GM18873 (cell line): ENCODE results near the gene ALG2.
"Not testable (repeated sequence)": the region's sequence is repeated elsewhere in the genome, so short reads cannot be mapped to it uniquely, and the experiment has no call there.

Experiments used
- ATAC-seq: cut with Tn5 transposase; IDR thresholded peaks from one replicate; pipeline ENCODE4 v1.9.1; 2021; ENCODE audit warnings: mild to moderate bottlenecking, moderate library complexity, moderate number of reproducible peaks; ENCODE audit not compliant: unreplicated experiment, low FRiP score

ALG2 gene

DNA sequence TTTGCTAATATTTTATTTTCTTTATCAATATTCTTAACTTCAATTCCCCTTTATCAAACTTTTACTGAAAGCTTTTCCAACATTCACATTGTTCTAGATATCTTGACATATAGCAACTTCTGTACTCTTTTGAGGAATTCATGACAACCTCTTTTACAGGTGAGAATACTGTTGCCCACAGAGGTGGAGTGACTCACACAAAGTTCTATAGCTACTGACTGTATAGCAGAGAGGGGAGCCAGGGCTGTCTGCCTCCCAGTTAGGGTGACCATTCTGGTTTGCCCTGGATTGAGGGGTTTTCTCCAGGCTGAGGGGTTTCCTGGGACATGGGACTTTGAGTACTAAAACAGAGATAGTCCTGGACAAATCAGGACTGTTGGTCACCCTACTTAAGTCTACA, 16.6 kb upstream of the ALG2 start:
- ATAC-seq, result no peak

GRCh38 chr9:99237849-99238248, 16.1 kb upstream of the ALG2 start:
- not testable (repeated sequence) for ATAC-seq

DNA sequence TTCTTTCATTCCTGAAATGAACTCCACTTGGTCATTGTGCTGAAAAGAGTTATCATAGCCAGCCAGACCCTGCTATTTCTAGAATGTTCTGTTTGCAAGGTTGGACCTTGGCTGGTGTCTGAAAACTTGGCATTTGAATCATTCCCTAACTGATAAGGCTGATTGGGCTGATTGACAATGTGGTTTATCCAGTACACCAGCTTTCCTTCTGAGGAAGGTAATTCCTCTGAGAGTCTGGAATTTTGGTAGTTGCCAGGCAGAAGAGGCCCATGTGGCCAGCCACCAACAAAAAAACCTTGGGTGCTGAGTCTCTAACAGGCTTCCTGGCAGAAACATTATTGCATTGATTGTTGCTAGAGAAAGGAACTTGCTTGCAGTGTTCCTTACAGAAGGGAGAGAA, 15.6 kb upstream of the ALG2 start:
- no peak for ATAC-seq

GRCh38 chr9:99235926-99236634, 14.3 kb upstream of the ALG2 start:
- peak; percentile 94 for ATAC-seq

DNA sequence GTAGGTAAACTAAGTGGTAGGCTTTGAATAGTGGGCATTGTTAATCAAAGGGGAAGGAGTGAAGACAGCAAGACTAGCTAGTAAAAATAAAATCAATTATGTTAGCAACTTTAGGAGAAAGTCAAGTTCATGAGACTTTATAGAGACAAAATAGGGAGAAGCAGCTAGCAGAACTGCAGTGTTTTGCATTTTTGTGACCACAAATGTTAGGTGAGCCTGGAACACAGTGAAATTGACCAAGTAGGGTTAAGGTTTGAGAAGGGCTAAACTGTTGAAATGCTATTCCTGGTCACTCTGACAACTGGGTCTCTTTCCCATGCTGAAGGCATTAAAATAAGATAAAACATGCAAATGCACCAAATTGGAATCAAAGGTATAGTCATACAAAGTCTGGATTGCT, 13.3 kb upstream of the ALG2 start:
- no peak for ATAC-seq

GRCh38 chr9:99234618-99235017, 12.9 kb upstream of the ALG2 start:
- no peak for ATAC-seq

GRCh38 chr9:99231711-99232110, 10.0 kb upstream of the ALG2 start:
- ATAC-seq, result no peak

DNA sequence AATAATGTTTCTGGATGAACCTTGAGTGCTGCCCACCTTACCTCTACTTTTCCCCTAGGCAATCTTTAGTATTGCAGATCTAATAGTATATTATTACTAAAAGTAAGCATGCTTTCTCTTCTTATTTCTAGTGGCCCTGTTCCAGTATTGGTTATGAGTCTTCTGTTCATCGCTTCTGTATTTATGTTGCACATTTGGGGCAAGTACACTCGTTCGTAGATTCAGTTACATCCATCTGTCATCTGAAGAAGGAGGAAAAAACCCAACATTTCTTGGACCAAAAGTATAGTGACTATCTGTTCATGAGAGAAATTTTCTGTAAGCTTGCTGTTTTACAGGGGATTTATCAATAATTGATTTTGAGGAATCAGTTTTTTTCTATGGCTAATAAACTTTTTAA, 8.5 kb upstream of the ALG2 start:
- no peak for ATAC-seq

DNA sequence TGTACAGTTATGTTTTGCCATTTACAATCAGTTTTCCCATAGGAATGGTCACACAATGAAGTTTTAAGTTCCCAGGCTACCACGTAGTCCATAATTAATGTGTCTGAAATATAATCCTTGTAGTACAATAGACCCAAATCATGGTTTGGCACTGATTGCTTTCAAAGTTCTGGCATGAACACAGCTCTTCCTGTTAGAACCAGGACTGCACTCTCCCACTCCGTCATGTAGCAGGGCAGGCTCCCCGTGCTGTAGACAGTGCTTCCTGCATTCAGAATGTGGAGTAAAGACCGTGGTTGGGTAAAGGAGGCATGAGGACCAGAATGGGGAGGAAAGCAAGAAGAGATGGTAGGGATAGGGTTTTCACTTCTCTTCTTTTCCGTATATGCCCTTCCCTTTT, 4.3 kb upstream of the ALG2 start:
- no peak for ATAC-seq

- ATAC-seq, result no peak
These were observed 2.7 kb upstream of the ALG2 start for GRCh38 chr9:99224445-99224844.

DNA sequence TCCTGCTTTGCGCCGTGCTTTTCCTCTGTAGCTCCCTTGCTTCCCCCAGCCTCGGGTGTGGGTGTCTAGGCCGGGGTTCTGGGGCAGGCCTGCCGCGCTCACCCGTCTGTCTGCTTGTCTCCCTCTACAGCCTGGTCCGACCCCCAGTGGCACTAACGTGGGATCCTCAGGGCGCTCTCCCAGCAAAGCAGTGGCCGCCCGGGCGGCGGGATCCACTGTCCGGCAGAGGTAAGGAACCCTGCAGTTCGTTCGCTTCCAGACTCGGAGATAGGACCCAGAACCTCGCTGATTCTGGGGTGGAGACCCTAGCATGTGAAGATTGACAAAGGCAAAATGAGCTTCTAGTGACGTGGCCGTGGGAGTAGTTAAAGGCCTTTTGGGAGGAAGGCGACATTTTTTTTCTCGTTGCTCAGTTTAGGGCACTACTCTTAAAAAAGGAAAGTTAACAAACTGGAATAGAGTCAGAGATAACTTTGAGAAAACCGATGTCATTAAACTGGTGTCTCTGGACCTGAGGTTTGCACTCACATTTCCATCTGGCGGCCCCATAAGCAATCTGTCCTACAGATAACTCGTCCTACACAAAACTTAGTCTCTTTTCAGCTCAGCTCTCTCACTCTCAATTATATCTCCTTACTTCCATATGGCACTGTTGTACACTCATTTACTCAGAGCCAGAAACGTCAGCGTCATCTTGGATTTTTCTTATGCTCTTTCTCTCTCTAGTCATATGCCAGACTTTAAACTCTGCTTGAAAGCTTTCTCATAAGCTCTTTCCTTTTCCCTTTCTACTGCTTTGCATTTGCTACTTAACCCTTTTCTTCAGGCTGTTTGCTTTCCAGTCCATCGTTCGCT, 901 bp upstream of the ALG2 start:
- peak; percentile 23 for ATAC-seq

DNA sequence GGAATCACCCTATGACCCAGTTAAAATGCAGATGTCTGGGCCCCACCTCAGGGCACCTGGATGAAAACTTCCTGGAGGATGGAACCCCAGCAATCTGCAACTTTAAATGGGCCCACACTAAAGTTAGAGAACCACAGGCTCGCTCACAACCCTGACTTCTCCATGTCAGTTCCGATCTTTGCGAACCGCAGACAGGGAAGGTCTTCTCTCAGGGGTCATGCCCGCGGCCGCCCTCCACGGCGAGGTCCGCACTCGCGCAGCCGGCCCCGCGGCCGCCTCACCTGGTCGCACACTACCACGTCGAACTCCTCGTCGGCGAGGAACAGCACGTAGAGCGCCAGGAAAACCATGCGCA, 499 bp downstream of the ALG2 start:
- no peak for ATAC-seq

DNA sequence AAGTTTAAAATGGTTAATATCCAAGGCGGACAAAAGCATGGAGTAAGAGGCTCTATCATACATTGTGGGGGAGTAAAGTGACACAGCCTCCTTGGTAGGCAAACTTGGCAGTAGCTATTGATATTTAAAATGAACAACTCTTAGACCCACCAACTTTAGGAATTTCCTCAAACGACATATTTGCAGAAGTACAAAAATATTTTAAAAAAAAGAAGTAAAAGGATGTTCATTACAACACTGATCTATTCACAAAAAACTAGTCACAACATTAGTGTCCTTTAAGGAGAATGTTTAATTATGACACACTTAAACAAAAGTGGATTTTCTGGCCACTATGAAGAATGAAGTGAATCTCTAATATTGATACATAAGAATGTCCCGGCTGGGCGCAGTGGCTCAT, 1.7 kb downstream of the ALG2 start:
- no peak for ATAC-seq

DNA sequence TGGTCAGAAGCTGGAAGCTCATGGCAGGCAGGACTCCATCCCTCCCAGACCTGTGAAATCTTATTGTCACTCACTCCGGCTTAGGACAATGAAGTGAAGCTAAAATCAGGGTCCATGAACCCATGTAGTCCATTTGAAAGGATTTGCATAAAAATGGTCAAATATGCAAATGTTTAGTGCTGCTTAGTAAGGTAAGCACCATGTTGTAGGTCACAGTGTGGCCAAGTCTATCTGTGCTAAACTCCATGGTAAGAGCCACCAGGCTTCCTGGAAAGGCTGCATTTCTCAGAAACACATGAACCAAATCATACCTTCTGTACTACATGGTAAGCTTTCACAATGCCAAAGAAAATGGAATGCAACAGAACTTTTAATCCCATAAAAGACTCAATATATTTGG, 5.7 kb downstream of the ALG2 start:
- ATAC-seq, result no peak

DNA sequence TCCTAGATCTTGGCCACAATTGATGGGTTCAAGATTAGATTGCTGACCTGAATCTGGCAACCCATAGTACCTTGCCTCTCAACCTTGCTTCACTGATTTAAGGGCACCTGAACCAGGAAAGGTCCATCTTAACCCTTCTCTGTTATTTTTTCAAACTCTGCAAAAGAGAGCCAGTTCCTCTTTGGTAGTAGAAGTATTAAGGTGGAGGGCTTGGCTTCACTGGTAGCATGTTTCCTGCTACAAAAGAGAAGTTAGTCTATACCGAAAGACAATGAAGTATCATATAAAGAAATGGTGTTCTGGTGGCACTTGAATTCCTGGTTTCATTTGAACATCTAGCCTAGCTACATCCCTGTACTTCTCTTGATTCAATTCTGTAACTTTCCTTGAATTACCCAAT, 8.5 kb downstream of the ALG2 start:
- ATAC-seq, result no peak

DNA sequence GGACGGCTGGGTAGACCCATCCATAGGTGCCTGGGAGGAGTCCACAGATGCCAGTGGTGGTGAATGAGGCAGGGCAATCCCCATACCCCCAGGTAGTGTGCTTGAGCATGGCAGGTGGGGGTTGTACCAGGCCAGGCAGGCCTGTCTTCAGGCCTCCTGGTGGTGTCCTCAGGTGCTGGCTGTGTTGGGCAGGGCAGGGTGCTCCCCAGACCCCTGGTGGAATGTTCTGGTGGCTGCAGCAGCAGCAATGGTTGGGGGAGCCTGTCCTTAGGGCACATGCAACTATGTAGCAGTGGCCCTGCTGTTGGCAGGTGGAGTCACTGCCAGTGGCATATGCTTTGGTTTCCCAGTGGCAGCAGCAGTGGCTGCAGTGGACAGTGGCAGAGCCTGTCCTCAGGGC, 10.0 kb downstream of the ALG2 start:
- ATAC-seq, result no peak

GRCh38 chr9:99210572-99210971, 11.2 kb downstream of the ALG2 start:
- ATAC-seq, result no peak

DNA sequence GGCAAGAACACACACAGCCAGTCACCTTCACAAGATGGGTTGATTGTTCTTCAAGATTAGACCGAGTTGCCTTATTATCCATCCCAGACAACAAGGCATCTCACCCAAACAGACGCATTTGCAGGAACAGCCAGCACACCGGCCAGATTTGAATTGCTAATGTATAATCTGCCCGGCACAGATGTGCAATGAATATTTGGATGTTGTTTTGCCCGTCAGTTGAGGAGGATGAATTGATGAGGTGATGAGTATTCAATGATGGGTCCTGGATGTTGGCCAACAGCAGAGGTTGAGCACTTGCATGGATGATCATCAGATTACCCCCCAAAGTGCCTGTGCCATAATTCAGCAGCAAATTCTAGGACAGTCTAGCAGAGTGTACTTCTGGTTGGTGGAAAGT, 20.1 kb downstream of the ALG2 start:
- no peak for ATAC-seq

DNA sequence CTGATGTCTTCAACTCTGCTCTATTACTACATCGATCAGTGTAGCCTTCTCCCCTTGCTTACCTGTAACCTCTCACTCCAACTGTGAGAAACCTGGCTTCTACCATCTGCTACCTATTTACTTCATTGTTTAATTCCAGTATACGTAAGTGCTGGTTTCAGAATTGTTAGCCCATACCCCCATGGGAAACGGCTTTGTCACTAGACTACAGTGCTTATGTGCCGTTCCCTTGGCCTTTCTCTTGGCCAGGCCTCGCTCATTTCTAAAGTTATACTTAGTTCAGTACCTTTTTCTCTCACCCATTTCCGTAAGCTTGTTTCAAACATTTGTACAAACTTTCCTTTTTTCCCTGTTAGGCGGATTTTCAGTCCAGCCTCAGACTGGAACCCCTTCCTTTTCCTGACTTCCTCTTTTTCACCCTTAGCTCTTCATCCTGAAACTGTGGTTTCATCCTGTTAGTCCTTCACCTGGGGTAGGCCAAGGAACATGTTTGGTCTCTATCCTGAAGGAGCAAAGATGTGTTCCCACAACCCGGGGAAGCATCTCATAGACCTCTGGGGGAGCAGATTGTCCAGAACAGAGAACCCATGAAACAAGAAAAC, 21.7 kb downstream of the ALG2 start:
- no peak for ATAC-seq

DNA sequence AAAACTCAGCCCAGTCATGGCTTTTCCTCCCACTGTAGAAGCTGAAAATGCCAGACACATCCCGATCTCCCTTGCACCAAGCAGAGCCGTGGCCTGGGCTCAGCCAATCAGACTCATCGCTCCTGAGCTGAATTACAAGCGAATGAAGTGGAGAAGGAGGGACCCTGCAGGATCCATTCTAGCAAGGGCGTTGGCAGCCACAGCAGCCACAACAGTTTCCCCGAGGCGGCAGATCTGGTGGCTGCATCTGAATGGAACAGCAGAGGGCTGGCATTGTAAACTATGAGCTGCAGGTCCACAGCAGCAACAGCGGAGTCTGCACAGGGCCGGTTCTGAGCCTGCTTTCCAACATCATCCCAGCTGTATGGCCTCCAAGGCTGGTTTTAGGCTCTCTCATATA, 23.8 kb downstream of the ALG2 start:
- no peak for ATAC-seq

- no peak for ATAC-seq
These were observed 24.6 kb downstream of the ALG2 start for GRCh38 chr9:99197124-99197630.
